Osteocyte (in vitro differentiated cells): ENCODE measurements around the gene PTPRM. TPM values are rescaled to one million over a fixed set of nuclear protein-coding genes. Genes with fewer than 3 reads are reported as not detected.

Experiments used
- DNase-seq: peaks from one replicate; pipeline ENCODE4 v3.0.0; 2021; ENCODE audit warnings: mixed read lengths; ENCODE audit not compliant: unreplicated experiment; ENCODE audit errors: extremely low spot score
- H3K27ac Mint-ChIP-seq: one replicate; pipeline ENCODE4 v1.8.0; 2021; ENCODE audit warnings: mild to moderate bottlenecking, mixed read lengths; ENCODE audit not compliant: unreplicated experiment
- H3K27me3 Mint-ChIP-seq: one replicate; pipeline ENCODE4 v1.8.0; 2021; ENCODE audit warnings: mixed read lengths; ENCODE audit not compliant: unreplicated experiment
- H3K36me3 Mint-ChIP-seq: one replicate; pipeline ENCODE4 v1.8.0; 2021; ENCODE audit warnings: mixed read lengths; ENCODE audit not compliant: unreplicated experiment
- H3K4me1 Mint-ChIP-seq: one replicate; pipeline ENCODE4 v1.8.0; 2021; ENCODE audit warnings: mixed read lengths; ENCODE audit not compliant: unreplicated experiment
- H3K4me3 Mint-ChIP-seq: one replicate; pipeline ENCODE4 v1.8.0; 2021; ENCODE audit warnings: mild to moderate bottlenecking, moderate library complexity, mixed read lengths; ENCODE audit not compliant: unreplicated experiment
- H3K9me3 Mint-ChIP-seq: one replicate; pipeline ENCODE4 v1.8.0; 2021; ENCODE audit warnings: mixed read lengths; ENCODE audit not compliant: unreplicated experiment
- total RNA-seq: library from RNA; stranded (reverse); gene quantifications from 2 replicates; pipeline ENCODE4 v1.2.1, GENCODE V29; 2021
- TF ChIP-seq, protein P1 (sequence below): fragments of 200-600 bp; sonication (generic); IDR thresholded peaks from 2 replicates; pipeline ENCODE4 v1.5.0; 2021; ENCODE audit warnings: antibody characterized with exemption, mild to moderate bottlenecking, moderate library complexity

Gene PTPRM
- total RNA-seq, 1 donor from 2014 or later, result 105 TPM

GRCh38 chr18:7770908-7771307 is 203.8 kb downstream of the PTPRM start:
- Mint-ChIP-seq H3K9me3 (no peaks in the 10 kb centered on the region), H3K36me3 (peaks cover 7% of the 10 kb centered on the region), H3K4me1 (peaks cover 25% of the 10 kb centered on the region), H3K4me3 (no peak overlapping the region), H3K27me3 (no peaks in the 10 kb centered on the region), H3K27ac (no peak overlapping the region)
- no peak for DNase-seq
- TF ChIP-seq, protein P1, sequence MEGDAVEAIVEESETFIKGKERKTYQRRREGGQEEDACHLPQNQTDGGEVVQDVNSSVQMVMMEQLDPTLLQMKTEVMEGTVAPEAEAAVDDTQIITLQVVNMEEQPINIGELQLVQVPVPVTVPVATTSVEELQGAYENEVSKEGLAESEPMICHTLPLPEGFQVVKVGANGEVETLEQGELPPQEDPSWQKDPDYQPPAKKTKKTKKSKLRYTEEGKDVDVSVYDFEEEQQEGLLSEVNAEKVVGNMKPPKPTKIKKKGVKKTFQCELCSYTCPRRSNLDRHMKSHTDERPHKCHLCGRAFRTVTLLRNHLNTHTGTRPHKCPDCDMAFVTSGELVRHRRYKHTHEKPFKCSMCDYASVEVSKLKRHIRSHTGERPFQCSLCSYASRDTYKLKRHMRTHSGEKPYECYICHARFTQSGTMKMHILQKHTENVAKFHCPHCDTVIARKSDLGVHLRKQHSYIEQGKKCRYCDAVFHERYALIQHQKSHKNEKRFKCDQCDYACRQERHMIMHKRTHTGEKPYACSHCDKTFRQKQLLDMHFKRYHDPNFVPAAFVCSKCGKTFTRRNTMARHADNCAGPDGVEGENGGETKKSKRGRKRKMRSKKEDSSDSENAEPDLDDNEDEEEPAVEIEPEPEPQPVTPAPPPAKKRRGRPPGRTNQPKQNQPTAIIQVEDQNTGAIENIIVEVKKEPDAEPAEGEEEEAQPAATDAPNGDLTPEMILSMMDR, result no peak

DNA sequence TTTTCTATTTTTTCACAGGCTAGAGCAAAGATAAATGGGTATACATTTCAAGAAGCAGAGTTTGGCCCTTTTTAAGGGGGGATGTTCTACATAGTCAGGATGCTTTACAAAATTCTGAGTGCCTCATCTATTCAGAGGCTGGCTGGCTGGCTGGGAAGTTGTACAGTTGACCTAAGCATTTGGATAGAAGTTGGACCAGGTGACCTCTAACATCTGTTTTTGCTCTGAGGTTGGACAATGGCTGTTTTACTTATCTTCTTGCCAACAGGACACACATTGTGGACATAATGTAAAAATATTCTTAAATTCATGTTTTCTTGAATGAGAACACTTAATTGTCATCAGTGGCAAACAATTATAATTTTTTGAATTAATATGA is 205.4 kb downstream of the PTPRM start:
- Mint-ChIP-seq H3K4me3 (no peak overlapping the region), H3K4me1 (peaks cover 16% of the 10 kb centered on the region), H3K27ac (no peak overlapping the region), H3K36me3 (peaks cover 7% of the 10 kb centered on the region), H3K9me3 (no peaks in the 10 kb centered on the region), H3K27me3 (no peaks in the 10 kb centered on the region)
- TF ChIP-seq, protein P1, result no peak
- DNase-seq, result no peak

GRCh38 chr18:7772951-7773350 is 205.8 kb downstream of the PTPRM start:
- no peak overlapping the region for H3K4me3 Mint-ChIP-seq
- H3K27me3 Mint-ChIP-seq, result no peaks in the 10 kb centered on the region
- TF ChIP-seq, protein P1, result no peak
- no peaks in the 10 kb centered on the region for H3K9me3 Mint-ChIP-seq
- H3K27ac Mint-ChIP-seq, result no peak overlapping the region
- peaks cover 16% of the 10 kb centered on the region for H3K4me1 Mint-ChIP-seq
- no peak for DNase-seq
- H3K36me3 Mint-ChIP-seq, result peaks cover 7% of the 10 kb centered on the region

- TF ChIP-seq, protein P1, result no peak
- DNase-seq, result no peak
- Mint-ChIP-seq H3K9me3 (no peaks in the 10 kb centered on the region), H3K27me3 (no peaks in the 10 kb centered on the region), H3K4me3 (no peak overlapping the region), H3K36me3 (peaks cover 7% of the 10 kb centered on the region), H3K27ac (no peak overlapping the region), H3K4me1 (peaks cover 16% of the 10 kb centered on the region)
Observed at GRCh38 chr18:7775128-7775527, 208.0 kb downstream of the PTPRM start.

GRCh38 chr18:7775843-7776242 is 208.7 kb downstream of the PTPRM start:
- Mint-ChIP-seq H3K36me3 (peaks cover 7% of the 10 kb centered on the region), H3K27me3 (no peaks in the 10 kb centered on the region), H3K27ac (no peak overlapping the region), H3K4me1 (peaks cover 16% of the 10 kb centered on the region), H3K9me3 (no peaks in the 10 kb centered on the region), H3K4me3 (no peak overlapping the region)
- TF ChIP-seq, protein P1, result no peak
- DNase-seq, result no peak
